Measurements from ENCODE around the gene CTU1. TPM values are rescaled to one million over a fixed set of nuclear protein-coding genes. Genes with fewer than 3 reads are reported as not detected.

The CTU1 gene
- total RNA-seq: 1 to 10 TPM; 7.4 to 9.9 TPM
- 1 to 10 TPM; 1.6 to 3.7 (median 2.3) TPM for polyA plus RNA-seq (ENCODE audit: insufficient read length in 6 of 6)
- long read RNA-seq, donor 1, transcript CTU1-201 (3 exons, 2,087 nt): major isoform, 8 of 8 reads
- long read RNA-seq, donor 1, partial matches to known transcripts: 0 of 8 reads
- long read RNA-seq, donor 1, other reads (novel, unspliced or antisense): 0 of 8 reads
- long read RNA-seq, donor 2, transcript CTU1-201 (3 exons, 2,087 nt): major isoform, 7 of 7 reads
- long read RNA-seq, donor 2, partial matches to known transcripts: 0 of 7 reads
- long read RNA-seq, donor 2, other reads (novel, unspliced or antisense): 0 of 7 reads
- long read RNA-seq, donor 3, transcript CTU1-201 (3 exons, 2,087 nt): major isoform, 6 of 6 reads
- long read RNA-seq, donor 3, partial matches to known transcripts: 0 of 6 reads
- long read RNA-seq, donor 3, other reads (novel, unspliced or antisense): 0 of 6 reads
- long read RNA-seq, donor 4, partial matches to known transcripts: 0 of 2 reads
- long read RNA-seq, donor 4, other reads (novel, unspliced or antisense): 2 of 2 reads
- long read RNA-seq, donor 5, transcript CTU1-201 (3 exons, 2,087 nt): major isoform, 5 of 5 reads
- long read RNA-seq, donor 5, partial matches to known transcripts: 0 of 5 reads
- long read RNA-seq, donor 5, other reads (novel, unspliced or antisense): 0 of 5 reads
- long read RNA-seq, donor 6, transcript CTU1-201 (3 exons, 2,087 nt): major isoform, 5 of 5 reads
- long read RNA-seq, donor 6, partial matches to known transcripts: 0 of 5 reads
- long read RNA-seq, donor 6, other reads (novel, unspliced or antisense): 0 of 5 reads
- long read RNA-seq, donor 7, transcript CTU1-201 (3 exons, 2,087 nt): major isoform, 6 of 6 reads
- long read RNA-seq, donor 7, partial matches to known transcripts: 0 of 6 reads
- long read RNA-seq, donor 7, other reads (novel, unspliced or antisense): 0 of 6 reads
- long read RNA-seq, donor 8, partial matches to known transcripts: 0 of 3 reads
- long read RNA-seq, donor 8, other reads (novel, unspliced or antisense): 0 of 3 reads
- long read RNA-seq, donor 9: 0 reads
- long read RNA-seq, donor 10, partial matches to known transcripts: 1 of 5 reads
- long read RNA-seq, donor 10, other reads (novel, unspliced or antisense): 0 of 5 reads
- long read RNA-seq, donor 11: 0 reads
- long read RNA-seq, donor 12, partial matches to known transcripts: 0 of 4 reads
- long read RNA-seq, donor 12, other reads (novel, unspliced or antisense): 0 of 4 reads

DNA sequence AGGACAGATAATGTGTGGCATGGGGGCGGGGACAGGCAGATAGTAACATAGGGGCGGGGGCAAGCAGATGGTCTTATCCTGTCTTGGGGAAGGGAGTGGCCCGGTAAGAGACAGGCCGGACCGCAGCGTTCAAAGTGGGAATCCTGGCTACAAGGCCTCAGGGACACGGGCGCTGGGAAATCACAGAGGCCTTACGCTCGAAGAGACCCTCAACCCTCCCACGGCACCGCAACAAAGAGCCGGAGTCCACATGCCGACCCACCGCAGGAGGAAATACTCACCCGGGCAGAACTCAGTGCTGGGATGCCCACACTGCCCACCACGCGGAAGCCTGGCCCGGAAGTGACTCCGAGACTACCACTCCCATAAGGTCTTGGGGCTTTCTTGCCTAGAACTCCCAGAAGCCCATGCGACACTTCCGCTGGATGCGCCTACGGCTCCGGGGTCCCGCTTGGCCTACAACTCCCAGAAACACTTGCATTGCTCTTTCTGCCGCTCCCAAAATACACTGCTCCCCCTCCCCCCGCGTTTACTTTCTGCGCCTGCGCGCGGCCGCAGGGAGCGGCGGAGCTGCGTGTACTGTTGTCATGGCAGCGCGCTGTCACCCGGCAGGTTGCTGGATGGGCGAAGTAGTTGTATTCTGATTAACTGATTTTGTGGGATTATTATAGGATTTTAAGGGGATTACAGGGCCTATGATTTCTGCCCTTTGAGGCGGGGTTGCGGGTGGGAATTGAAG lies at the start of gene CTU1:
CTU1 (minus strand) TSS at position 344 of the 739 bp plus-strand sequence. CDS start 3,840 bp downstream, outside the sequence.
- Histone ChIP-seq H3K27ac (peak within 1 kb of the TSS in 1 of 2 donors; percentile 86), H3K36me3 (peaks cover 0 to 18% of the 10 kb centered on the region in 2 donors), H3K4me3 (peak within 1 kb of the TSS; percentile 55 to 81), H3K9me3 (no peaks in the 10 kb centered on the region), H3K4me1 (peaks cover 9 to 57% of the 10 kb centered on the region in 2 donors), H3K27me3 (no peaks in the 10 kb centered on the region)
- TF ChIP-seq, protein P1, sequence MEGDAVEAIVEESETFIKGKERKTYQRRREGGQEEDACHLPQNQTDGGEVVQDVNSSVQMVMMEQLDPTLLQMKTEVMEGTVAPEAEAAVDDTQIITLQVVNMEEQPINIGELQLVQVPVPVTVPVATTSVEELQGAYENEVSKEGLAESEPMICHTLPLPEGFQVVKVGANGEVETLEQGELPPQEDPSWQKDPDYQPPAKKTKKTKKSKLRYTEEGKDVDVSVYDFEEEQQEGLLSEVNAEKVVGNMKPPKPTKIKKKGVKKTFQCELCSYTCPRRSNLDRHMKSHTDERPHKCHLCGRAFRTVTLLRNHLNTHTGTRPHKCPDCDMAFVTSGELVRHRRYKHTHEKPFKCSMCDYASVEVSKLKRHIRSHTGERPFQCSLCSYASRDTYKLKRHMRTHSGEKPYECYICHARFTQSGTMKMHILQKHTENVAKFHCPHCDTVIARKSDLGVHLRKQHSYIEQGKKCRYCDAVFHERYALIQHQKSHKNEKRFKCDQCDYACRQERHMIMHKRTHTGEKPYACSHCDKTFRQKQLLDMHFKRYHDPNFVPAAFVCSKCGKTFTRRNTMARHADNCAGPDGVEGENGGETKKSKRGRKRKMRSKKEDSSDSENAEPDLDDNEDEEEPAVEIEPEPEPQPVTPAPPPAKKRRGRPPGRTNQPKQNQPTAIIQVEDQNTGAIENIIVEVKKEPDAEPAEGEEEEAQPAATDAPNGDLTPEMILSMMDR (IDR thresholded peaks at IDR 0.05): peak in 1 of 2 donors; percentile 23
- peak; percentile 98 to 99 (median 98) for DNase-seq
- ATAC-seq: peak; percentile 99
- intact Hi-C loops (cut with DNase I): no loop called here

DNA sequence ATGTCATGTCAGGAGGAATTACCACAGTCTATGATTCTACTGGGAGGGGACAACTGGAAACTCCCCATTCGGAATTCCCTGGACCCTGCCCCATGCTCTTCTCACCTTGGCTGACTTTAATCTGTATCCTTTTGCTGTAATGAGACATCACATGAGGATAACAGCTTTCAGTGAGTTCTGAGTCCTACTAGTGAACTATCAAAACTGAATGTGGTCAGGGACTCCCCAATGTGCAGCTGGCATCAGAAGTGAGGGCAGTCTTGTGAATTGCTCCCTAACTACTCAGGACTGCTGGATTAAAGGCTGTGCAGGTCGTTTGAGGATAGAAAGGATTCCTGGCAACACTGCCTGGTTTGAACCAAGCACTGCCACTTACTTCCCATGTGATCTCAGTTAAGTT lies 49.1 kb upstream of the CTU1 start:
- intact Hi-C loops (cut with DNase I): no loop called here
- H3K4me1 ChIP-seq: peaks cover 0 to 8% of the 10 kb centered on the region in 2 donors
- no peak overlapping the region for H3K27ac ChIP-seq
- no peaks in the 10 kb centered on the region for H3K9me3 ChIP-seq
- TF ChIP-seq, protein P1 (IDR thresholded peaks at IDR 0.05): no peak
- no peak overlapping the region for H3K4me3 ChIP-seq
- H3K36me3 ChIP-seq: peaks cover 0 to 4% of the 10 kb centered on the region in 2 donors
- peaks cover 0 to 31% of the 10 kb centered on the region in 2 donors for H3K27me3 ChIP-seq
- ATAC-seq (no peak), DNase-seq (no peak)

DNA sequence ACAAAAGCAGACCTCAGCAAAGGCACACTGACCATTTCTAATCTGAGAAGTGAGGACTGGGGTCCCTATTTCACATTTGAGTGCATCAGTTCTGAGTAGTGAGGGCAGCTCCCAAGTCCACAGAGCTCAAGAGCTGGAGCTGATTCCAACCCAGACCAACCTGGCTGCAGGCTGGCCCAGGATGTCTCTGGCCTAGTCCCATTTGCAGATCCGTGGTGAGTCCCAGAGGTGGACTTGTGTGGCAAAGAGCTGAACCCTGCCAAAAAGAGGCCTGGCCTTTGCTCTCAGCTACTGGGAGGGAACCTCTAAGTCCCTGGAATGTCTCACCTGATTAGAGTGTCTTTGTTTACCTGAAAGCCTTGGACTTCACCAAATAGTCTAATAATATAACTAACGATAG lies 48.5 kb upstream of the CTU1 start:
- intact Hi-C loops (cut with DNase I): no loop called here

DNA sequence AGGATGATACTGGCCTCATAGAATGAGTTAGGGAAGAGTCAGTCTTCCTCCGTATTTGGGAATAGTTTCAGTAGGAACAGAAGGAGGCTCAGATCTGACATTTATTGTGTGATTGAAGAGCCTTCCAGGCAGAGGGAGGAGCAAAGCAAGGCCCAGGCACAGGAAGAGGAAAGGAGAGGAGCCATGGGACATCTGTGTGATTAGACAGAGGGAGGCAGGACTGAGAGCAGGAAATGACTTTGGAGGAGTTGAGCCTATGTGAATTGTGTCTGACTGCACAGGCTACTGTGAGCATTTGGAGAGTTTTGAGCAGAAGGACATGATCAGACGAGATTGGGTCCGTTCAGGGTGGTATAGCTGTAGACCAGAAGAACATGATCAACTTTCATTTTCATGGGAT lies 42.4 kb upstream of the CTU1 start:
- Histone ChIP-seq H3K36me3 (peaks cover 0 to 4% of the 10 kb centered on the region in 2 donors), H3K27ac (no peak overlapping the region), H3K4me3 (no peak overlapping the region), H3K9me3 (no peaks in the 10 kb centered on the region), H3K4me1 (peaks cover 0 to 23% of the 10 kb centered on the region in 2 donors), H3K27me3 (peaks cover 0 to 25% of the 10 kb centered on the region in 2 donors)
- intact Hi-C loops (cut with DNase I): no loop called here
- TF ChIP-seq, protein P1 (IDR thresholded peaks at IDR 0.05): no peak
- ATAC-seq: no peak
- no peak for DNase-seq

More for the DNA sequence above, 48.5 kb upstream of the CTU1 start:
- Histone ChIP-seq H3K27ac (no peak overlapping the region), H3K4me3 (no peak overlapping the region), H3K36me3 (peaks cover 0 to 4% of the 10 kb centered on the region in 2 donors), H3K9me3 (no peaks in the 10 kb centered on the region), H3K27me3 (peaks cover 0 to 31% of the 10 kb centered on the region in 2 donors), H3K4me1 (peaks cover 0 to 8% of the 10 kb centered on the region in 2 donors)
- TF ChIP-seq, protein P1 (IDR thresholded peaks at IDR 0.05): no peak
- ATAC-seq: no peak
- no peak for DNase-seq

Data from left lung (tissue), 14 donors.